ENCODE data around the gene WWOX. TPM values are rescaled to one million over a fixed set of nuclear protein-coding genes. Genes with fewer than 3 reads are reported as not detected.

The WWOX gene
- total RNA-seq, 6 experiments from 2014 or later, result 0.46 to 3.4 (median 1.3) TPM

DNA sequence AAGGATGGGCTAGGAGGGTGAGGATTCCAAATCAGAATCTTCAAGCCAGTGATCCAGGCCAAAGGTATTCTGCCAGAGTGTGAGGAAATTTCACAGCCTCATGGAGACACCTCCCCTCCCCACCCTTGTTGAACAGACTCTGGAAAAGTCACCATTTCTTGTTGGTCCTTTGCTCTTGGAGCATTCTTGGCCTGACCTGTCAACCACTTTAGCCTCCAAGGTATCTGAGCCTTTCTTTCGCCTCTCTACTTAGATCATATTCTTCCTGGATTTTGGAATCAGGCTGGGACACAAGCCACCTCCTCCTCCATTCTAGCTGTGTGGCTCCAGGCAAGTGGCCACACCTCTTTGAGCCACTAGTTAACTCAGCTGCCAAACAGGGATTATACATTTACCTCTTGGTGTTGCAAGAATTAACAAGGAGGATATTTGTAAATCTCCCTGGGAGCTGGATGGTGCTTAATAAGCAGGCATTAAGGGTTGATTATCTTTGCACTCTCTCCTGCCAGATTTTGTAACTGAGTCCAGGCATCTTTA is 193.5 kb downstream of the WWOX start:
- no peak for DNase-seq
- peaks cover 78% of the 10 kb centered on the region for H3K9me3 Mint-ChIP-seq
- no peak overlapping the region for H3K4me3 Mint-ChIP-seq
- no peaks in the 10 kb centered on the region for H3K4me1 Mint-ChIP-seq (ENCODE audit: low read depth)
- H3K27me3 Mint-ChIP-seq (ENCODE audit: insufficient read depth), result no peaks in the 10 kb centered on the region; the same call in 1 of the 2 replicates
- TF ChIP-seq, protein P1, sequence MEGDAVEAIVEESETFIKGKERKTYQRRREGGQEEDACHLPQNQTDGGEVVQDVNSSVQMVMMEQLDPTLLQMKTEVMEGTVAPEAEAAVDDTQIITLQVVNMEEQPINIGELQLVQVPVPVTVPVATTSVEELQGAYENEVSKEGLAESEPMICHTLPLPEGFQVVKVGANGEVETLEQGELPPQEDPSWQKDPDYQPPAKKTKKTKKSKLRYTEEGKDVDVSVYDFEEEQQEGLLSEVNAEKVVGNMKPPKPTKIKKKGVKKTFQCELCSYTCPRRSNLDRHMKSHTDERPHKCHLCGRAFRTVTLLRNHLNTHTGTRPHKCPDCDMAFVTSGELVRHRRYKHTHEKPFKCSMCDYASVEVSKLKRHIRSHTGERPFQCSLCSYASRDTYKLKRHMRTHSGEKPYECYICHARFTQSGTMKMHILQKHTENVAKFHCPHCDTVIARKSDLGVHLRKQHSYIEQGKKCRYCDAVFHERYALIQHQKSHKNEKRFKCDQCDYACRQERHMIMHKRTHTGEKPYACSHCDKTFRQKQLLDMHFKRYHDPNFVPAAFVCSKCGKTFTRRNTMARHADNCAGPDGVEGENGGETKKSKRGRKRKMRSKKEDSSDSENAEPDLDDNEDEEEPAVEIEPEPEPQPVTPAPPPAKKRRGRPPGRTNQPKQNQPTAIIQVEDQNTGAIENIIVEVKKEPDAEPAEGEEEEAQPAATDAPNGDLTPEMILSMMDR (IDR thresholded peaks at IDR 0.05), result no peak
- peaks cover 8% of the 10 kb centered on the region for H3K36me3 Mint-ChIP-seq (ENCODE audit: low read depth)
- no peak overlapping the region for H3K27ac Mint-ChIP-seq

DNA sequence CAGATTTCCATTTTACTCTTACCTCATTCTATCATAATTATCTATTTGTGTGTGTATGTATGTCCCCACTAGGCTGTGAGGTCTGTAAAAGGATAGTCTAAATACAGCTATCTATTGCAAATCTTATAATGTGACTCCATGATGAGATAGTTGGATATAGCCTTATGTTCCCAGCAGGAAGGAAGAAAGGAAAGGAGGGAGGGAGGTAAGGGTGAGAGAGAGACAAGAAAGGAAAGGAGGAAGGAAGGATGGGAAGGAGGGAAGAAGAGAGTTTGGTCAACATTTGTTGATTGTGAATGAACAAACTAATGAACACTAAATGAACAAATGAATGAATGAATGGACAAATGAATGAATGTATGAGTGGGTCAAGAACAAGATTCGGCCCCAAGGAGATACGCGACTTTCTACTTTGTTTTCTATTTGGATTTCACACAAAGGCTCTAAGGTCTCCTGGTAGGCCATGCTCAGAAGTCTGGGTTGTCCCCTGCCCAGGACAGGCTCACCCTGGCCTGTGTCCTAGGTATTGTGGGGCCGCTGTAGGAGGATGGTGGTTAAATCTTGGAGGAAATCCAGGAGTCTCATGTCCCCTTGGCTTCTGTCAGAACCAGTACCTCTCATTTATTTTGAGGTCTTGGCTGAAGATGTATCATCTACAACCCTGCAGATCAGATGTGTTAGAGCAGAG is 195.2 kb downstream of the WWOX start:
- TF ChIP-seq, protein P1 (IDR thresholded peaks at IDR 0.05), result no peak
- Mint-ChIP-seq H3K27ac (no peak overlapping the region), H3K4me3 (no peak overlapping the region), H3K9me3 (peaks cover 77% of the 10 kb centered on the region), H3K4me1 (ENCODE audit: low read depth) (no peaks in the 10 kb centered on the region), H3K27me3 (ENCODE audit: insufficient read depth) (no peaks in the 10 kb centered on the region; the same call in 1 of the 2 replicates), H3K36me3 (ENCODE audit: low read depth) (peaks cover 8% of the 10 kb centered on the region)
- no peak for DNase-seq

DNA sequence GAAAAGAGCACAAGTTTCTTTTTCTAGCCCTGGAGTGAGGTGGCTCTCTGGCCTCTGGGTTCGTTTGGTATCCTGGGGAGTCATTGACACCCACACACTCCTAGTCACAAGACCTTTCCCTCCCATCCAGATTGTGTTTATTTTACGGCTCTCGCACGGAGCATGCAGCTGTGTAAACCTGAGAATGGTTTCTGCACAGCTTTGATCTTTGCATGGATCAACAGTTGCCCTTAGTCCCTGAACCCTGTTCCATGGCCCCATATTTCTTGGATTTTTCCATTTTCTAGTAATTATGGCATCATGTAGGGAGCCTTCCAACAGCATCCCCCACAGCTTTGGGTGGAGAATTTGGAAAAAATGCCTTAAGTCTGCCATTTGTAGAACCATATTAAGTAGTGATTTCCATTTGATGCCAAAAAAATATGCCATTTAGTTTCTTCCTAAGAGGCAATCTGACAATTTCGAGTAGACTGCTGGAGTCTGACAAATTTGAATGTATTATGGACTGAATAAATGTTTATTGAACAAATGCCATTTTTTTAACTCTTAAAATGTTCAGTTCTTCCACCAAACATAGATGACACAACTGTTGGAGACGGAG is 197.7 kb downstream of the WWOX start:
- Mint-ChIP-seq H3K27ac (no peak overlapping the region), H3K4me1 (ENCODE audit: low read depth) (no peaks in the 10 kb centered on the region), H3K36me3 (ENCODE audit: low read depth) (peaks cover 8% of the 10 kb centered on the region), H3K27me3 (ENCODE audit: insufficient read depth) (no peaks in the 10 kb centered on the region; the same call in 1 of the 2 replicates), H3K4me3 (no peak overlapping the region), H3K9me3 (peaks cover 69% of the 10 kb centered on the region)
- DNase-seq, result no peak
- TF ChIP-seq, protein P1 (IDR thresholded peaks at IDR 0.05), result no peak

DNA sequence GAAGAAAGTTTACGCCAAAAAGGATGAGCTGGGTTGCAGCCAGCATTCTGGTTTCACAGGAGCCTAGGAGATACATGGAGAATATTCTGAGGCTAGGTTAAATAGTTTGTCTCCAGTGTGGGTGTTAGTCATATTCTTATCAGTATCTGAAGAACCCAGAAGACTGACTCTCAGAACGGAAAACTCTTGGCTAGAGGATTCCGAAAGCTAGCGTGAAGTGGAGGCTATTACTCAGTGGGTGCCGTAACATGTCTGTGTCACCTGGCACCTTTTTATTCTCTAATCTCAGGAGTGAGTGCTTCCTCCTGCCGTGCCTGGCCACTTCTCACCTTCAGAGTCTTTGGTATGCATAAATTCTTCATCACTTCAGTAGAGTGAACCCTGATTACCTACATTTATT is 199.5 kb downstream of the WWOX start:
- H3K4me1 Mint-ChIP-seq (ENCODE audit: low read depth), result no peaks in the 10 kb centered on the region
- peaks cover 6% of the 10 kb centered on the region for H3K36me3 Mint-ChIP-seq (ENCODE audit: low read depth)
- no peak for DNase-seq
- H3K27me3 Mint-ChIP-seq (ENCODE audit: insufficient read depth), result no peaks in the 10 kb centered on the region; the same call in 1 of the 2 replicates
- peaks cover 65% of the 10 kb centered on the region for H3K9me3 Mint-ChIP-seq
- TF ChIP-seq, protein P1 (IDR thresholded peaks at IDR 0.05), result no peak
- no peak overlapping the region for H3K27ac Mint-ChIP-seq
- H3K4me3 Mint-ChIP-seq, result no peak overlapping the region

DNA sequence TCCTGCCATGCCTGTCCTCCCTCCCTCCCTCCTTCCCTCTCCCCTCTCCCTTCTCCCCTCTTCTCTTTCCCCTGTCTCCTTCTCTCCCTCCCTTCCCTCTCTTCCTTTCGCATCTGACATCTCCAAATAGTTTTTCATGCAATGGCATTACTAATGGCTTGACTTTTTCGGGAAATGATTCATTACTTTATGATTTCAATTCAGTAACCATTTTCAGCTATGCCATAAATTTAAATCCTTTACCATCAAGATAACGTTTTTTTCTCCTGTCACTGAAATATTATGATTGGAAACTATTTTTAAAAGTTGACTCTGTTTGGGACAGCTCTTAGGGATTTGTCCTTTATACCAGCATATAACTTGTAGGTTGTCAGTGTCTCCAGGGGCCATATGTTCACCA is 201.0 kb downstream of the WWOX start:
- Mint-ChIP-seq H3K4me1 (ENCODE audit: low read depth) (no peaks in the 10 kb centered on the region), H3K9me3 (peaks cover 63% of the 10 kb centered on the region), H3K27ac (no peak overlapping the region), H3K27me3 (ENCODE audit: insufficient read depth) (no peaks in the 10 kb centered on the region; the same call in 1 of the 2 replicates), H3K36me3 (ENCODE audit: low read depth) (no peaks in the 10 kb centered on the region; the same call in 1 of the 2 replicates), H3K4me3 (no peak overlapping the region)
- TF ChIP-seq, protein P1 (IDR thresholded peaks at IDR 0.05), result no peak
- DNase-seq, result no peak
